Heart left ventricle (tissue), 16 donors: ENCODE measurements around the gene PCDH8. TPM values are rescaled to one million over a fixed set of nuclear protein-coding genes. Genes with fewer than 3 reads are reported as not detected.

ENCODE experiments used
- ATAC-seq, 4 donors: fragments of 200-7000 bp; cut with Tn5 transposase; one replicate each; pipeline ENCODE4 v1.9.1; 2020 to 2022; ENCODE audit warnings: moderate library complexity in 4 of 4, mild to moderate bottlenecking in 3 of 4, moderate number of reproducible peaks in 1 of 4
- DNase-seq, 5 donors: peaks; one replicate each; pipeline ENCODE4 v3.0.0-alpha.2; 2020
- H3K27ac ChIP-seq, 12 donors: fragments of 200-600 bp; sonication (generic) in 4 of 12; one replicate each; pipeline versions ENCODE4 v1.5.0 to v1.8.0; 2016 to 2022; ENCODE audit warnings: mild to moderate bottlenecking in 2 of 12
- H3K27me3 ChIP-seq, 9 donors: fragments of 200-600 bp; sonication (generic) in 2 of 9; one replicate each; pipeline versions ENCODE4 v1.5.1 to v1.8.0; 2016 to 2022; ENCODE audit warnings: mild to moderate bottlenecking in 3 of 9
- H3K36me3 ChIP-seq, 9 donors: fragments of 200-600 bp; sonication (generic) in 2 of 9; one replicate each; pipeline versions ENCODE4 v1.5.0 to v1.8.0; 2018 to 2022; ENCODE audit warnings: mild to moderate bottlenecking in 2 of 9
- H3K4me1 ChIP-seq, 12 donors: fragments of 200-600 bp; sonication (generic) in 4 of 12; one replicate each; pipeline versions ENCODE4 v1.5.0 to v1.8.0; 2016 to 2022; ENCODE audit warnings: mild to moderate bottlenecking in 3 of 12
- H3K4me3 ChIP-seq, 12 donors: fragments of 200-600 bp; sonication (generic) in 4 of 12; one replicate each; pipeline versions ENCODE4 v1.5.0 to v1.8.0; 2017 to 2022; ENCODE audit warnings: mild to moderate bottlenecking in 9 of 12, moderate library complexity in 4 of 12
- H3K9me3 ChIP-seq, 12 donors: fragments of 200-600 bp; sonication (generic) in 4 of 12; one replicate each; pipeline versions ENCODE4 v1.5.0 to v1.8.0; 2016 to 2022; ENCODE audit warnings: mild to moderate bottlenecking in 1 of 12
- POLR2A ChIP-seq, 2 donors: fragments of 450-650 bp; IDR thresholded peaks; one replicate each; pipeline ENCODE4 v1.6.1; 2017; ENCODE audit warnings: antibody characterized with exemption in 2 of 2, mild to moderate bottlenecking in 2 of 2, moderate library complexity in 2 of 2
- WGBS, 4 donors: extraction: QIAGEN DNeasy Blood & Tissue Kit in 2 of 4; methylation state at CpG; one replicate each; pipeline versions ENCODE4 v1.1.5 to v1.1.7; 2013 to 2018; 5-methylcytosine and 5-hydroxymethylcytosine counted together
- intact Hi-C, 10 donors: fragments of 100-400 bp; cut with DNase I; formaldehyde crosslinking; loops; one replicate each; pipeline versions ENCODE4 v1.11.1 to v1.14.2; 2022
- polyA plus RNA-seq, 2 donors: library from polyadenylated mRNA; stranded (reverse); fragments of 200-250 nt; gene quantifications; one replicate each; pipeline ENCODE4 v1.2.3, GENCODE V29; 2013
- total RNA-seq, 9 donors: library from RNA; depleted of rRNA in 2 of 9; stranded (reverse); fragments of >200 nt in 2 of 9; fragmentation: NEBNext Ultra II Directional in 3 of 9; extraction: Animal tissue kit (Norgen Biotek cat#: 25700) in 3 of 9; gene quantifications; one replicate each; pipeline versions ENCODE4 v1.1.0 to v1.2.4, GENCODE V29; 2016 to 2023
- TF ChIP-seq, protein P1 (sequence below), 12 donors: fragments of 200-600 bp; sonication (generic) in 4 of 12; IDR thresholded peaks; one replicate each; pipeline versions ENCODE4 v1.5.0 to v1.8.0; 2018 to 2022; ENCODE audit warnings: antibody characterized with exemption in 12 of 12, mild to moderate bottlenecking in 5 of 12
- donor health status: ischemic (EF 13 %, LVEDD 7.1; RV severe dilation, severe dysfunction).
- donor health status: healthy with polysubstance abuse.
- donor health status: DM: no; HTN: yes; CAD: no.
- donor health status: DM: no; HTN: no; CAD: no.
- donor health status: ischemic (EF 25% LVEDD 6.9; RV normal size, moderate dysfunction).
- donor health status: ischemic (EF 25% LVEDD 5.7; RV mildly dilated, moderate dysfunction).
- donor health status: healthy.
- donor health status: DM: yes; HTN: yes; CAD: no.
- donor health status: ischemic (EF 35%, LVEDD 5.7; RV mildly dilated, moderate dysfunction).
- donor health status: nonischemic (EF 11% LVEDD 7.7; RV severe dilation, severe dysfunction).
- donor health status: DM: yes; HTN: yes; CAD: no.
- donor health status: PGD.
- donor health status: ischemic (EF 29% LVEDD 5.4; RV normal size, mild dysfunction).
- donor health status: nonischemic (EF 23%, LVEDD 6.1; RV moderate dilation, normal function).

The PCDH8 gene
- total and polyA plus RNA-seq, 11 donors, result not detected

DNA sequence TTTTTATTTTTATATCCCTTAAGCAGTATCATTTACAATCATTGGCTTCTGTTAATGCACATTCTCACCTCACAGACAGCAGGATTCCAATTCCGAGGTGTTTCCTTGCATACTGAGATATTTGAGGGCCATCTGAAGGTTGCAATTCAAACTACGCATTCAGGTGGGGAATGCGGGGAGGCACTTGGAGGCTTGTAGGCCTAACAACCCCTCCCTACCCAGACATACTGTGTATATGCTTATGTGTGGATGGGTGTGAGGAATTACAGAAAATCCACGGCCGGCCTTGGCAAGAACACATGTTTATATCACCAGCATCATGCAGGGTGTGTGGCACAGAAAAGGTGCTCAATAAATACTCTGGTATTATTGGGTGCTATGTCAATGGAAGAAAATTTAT, 43.3 kb upstream of the PCDH8 start:
- intact Hi-C loops, result no loop called here
- Histone ChIP-seq H3K27me3 (peaks cover 0 to 11% (median 0%) of the 10 kb centered on the region in 9 donors), H3K4me3 (no peak overlapping the region), H3K27ac (no peak overlapping the region), H3K9me3 (no peaks in the 10 kb centered on the region), H3K36me3 (no peaks in the 10 kb centered on the region), H3K4me1 (no peaks in the 10 kb centered on the region)
- TF ChIP-seq, protein P1, sequence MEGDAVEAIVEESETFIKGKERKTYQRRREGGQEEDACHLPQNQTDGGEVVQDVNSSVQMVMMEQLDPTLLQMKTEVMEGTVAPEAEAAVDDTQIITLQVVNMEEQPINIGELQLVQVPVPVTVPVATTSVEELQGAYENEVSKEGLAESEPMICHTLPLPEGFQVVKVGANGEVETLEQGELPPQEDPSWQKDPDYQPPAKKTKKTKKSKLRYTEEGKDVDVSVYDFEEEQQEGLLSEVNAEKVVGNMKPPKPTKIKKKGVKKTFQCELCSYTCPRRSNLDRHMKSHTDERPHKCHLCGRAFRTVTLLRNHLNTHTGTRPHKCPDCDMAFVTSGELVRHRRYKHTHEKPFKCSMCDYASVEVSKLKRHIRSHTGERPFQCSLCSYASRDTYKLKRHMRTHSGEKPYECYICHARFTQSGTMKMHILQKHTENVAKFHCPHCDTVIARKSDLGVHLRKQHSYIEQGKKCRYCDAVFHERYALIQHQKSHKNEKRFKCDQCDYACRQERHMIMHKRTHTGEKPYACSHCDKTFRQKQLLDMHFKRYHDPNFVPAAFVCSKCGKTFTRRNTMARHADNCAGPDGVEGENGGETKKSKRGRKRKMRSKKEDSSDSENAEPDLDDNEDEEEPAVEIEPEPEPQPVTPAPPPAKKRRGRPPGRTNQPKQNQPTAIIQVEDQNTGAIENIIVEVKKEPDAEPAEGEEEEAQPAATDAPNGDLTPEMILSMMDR (IDR thresholded peaks at IDR 0.05), result no peak
- no peak for TF ChIP-seq POLR2A (IDR thresholded peaks at IDR 0.05)
- DNase-seq (no peak), ATAC-seq (no peak)
- WGBS, 4 donors, result 55 to 62% (median 56%) methylated on average over 5 of the region's 5 CpGs

DNA sequence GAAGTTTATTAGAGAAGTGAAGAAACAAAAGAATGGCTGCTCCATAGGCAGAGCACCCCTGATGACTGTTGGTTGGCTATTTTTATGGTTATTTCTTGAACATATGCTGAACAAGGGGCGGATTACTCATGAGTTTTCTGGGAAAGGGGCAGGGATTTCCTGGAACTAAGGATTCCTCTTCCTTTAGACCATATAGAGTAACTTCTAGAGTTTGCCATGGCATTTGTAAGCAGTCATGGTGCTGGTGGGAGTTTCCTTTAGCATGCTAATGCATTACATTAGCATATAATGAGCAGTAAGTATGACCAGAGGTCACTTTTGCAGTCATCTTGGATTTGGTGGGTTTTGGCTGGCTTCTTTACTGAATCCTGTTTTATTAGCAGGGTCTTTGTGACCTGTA, 38.7 kb upstream of the PCDH8 start:
- WGBS, 4 donors, result 60 to 76% (median 64%) methylated on average over 1 of the region's 1 CpG
- H3K4me3 ChIP-seq, result no peak overlapping the region
- no peaks in the 10 kb centered on the region for H3K4me1 ChIP-seq
- H3K27ac ChIP-seq, result no peak overlapping the region
- intact Hi-C loops, result no loop called here
- DNase-seq (no peak), ATAC-seq (no peak)
- H3K27me3 ChIP-seq, result peaks cover 0 to 12% (median 0%) of the 10 kb centered on the region in 9 donors
- no peaks in the 10 kb centered on the region for H3K9me3 ChIP-seq
- no peaks in the 10 kb centered on the region for H3K36me3 ChIP-seq
- no peak for TF ChIP-seq POLR2A (IDR thresholded peaks at IDR 0.05)
- TF ChIP-seq, protein P1 (IDR thresholded peaks at IDR 0.05), result no peak

DNA sequence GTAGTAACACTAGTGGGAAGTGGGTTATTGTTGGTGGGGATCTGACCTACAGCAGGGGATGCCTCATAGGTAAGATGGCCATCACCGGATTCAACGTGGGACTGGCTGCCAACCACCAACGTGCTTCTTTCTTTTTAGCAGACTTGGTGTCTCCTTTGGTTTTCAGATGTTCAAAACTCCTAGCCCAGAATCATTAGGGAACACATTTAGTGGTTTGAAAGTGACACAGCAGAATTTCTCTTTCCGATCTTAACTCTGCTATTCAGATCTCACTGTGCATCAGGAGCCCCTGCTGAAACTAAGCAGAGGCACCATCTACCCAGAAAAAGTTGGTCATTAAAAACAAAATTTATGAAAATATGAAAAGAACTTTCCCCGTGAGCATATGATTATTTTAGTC, 36.7 kb upstream of the PCDH8 start:
- no peaks in the 10 kb centered on the region for H3K36me3 ChIP-seq
- WGBS, 4 donors, result 68 to 73% (median 69%) methylated on average over 5 of the region's 5 CpGs
- no peaks in the 10 kb centered on the region for H3K4me1 ChIP-seq
- peaks cover 0 to 17% (median 0%) of the 10 kb centered on the region in 9 donors for H3K27me3 ChIP-seq
- no peaks in the 10 kb centered on the region for H3K9me3 ChIP-seq
- no peak overlapping the region for H3K27ac ChIP-seq
- ATAC-seq (no peak), DNase-seq (no peak)
- TF ChIP-seq, protein P1 (IDR thresholded peaks at IDR 0.05), result no peak
- intact Hi-C loops, result no loop called here
- no peak overlapping the region for H3K4me3 ChIP-seq

DNA sequence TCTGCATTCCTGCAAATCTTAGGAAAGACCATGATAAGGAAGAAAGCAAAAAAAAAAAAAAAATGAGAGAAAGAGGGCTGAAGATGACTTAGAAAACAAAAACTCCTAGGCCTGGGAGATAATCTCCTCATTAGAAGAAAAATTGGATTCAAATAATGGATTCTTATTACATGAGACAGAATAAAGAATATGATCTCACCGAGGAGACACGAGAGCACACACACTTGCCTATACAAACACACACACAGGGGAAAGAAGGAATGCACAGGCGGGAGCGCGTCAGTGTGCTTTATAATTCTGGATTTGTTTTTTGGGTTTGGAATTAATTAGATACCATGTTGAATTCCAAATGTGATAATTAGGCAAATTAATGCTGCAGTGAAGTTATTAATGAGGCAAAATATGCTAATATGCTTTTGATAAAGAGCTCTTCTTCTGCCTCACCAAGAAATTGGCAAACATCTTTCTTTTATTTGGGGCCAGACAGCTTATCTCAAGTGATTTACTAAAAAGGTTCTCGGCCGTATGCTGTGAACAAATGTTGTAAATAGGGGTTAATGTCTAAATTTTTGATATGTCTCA, 36.1 kb upstream of the PCDH8 start:
- Histone ChIP-seq H3K27ac (no peak overlapping the region), H3K9me3 (no peaks in the 10 kb centered on the region), H3K36me3 (no peaks in the 10 kb centered on the region), H3K4me1 (no peaks in the 10 kb centered on the region), H3K27me3 (peaks cover 0 to 17% (median 0%) of the 10 kb centered on the region in 9 donors), H3K4me3 (no peak overlapping the region)
- DNase-seq (no peak), ATAC-seq (peak in 1 of 4 donors; percentile 47)
- intact Hi-C loops, result no loop called here
- 45 to 52% (median 50%) methylated on average over 7 of the region's 7 CpGs for WGBS, 4 donors
- TF ChIP-seq POLR2A (IDR thresholded peaks at IDR 0.05), result no peak
- TF ChIP-seq, protein P1 (IDR thresholded peaks at IDR 0.05), result no peak
